ENCODE data around the gene TRPC4AP.

Gene TRPC4AP

DNA sequence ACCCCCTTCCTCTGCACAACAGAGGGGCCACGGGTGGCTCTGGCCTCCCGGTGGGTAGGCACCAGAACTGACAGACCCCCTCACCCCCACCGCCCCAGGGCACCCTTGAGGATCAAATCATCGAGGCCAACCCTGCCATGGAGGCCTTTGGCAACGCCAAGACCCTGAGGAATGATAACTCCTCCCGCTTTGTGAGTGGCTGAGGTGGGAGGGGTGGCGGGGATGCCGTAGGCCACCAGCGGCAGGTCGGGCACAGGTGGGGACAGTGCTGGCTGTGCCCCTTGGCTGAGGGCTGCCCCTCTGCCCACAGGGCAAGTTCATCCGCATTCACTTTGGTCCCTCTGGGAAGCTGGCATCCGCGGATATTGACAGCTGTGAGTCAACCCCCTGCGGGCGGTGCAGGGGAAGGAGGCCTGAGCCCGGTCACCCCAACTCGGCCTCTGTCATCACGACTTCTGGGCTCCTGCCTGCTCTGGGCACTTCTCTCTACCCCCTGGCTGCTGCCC is 107.8 kb downstream of the TRPC4AP start:
- no peak for DNase-seq

DNA sequence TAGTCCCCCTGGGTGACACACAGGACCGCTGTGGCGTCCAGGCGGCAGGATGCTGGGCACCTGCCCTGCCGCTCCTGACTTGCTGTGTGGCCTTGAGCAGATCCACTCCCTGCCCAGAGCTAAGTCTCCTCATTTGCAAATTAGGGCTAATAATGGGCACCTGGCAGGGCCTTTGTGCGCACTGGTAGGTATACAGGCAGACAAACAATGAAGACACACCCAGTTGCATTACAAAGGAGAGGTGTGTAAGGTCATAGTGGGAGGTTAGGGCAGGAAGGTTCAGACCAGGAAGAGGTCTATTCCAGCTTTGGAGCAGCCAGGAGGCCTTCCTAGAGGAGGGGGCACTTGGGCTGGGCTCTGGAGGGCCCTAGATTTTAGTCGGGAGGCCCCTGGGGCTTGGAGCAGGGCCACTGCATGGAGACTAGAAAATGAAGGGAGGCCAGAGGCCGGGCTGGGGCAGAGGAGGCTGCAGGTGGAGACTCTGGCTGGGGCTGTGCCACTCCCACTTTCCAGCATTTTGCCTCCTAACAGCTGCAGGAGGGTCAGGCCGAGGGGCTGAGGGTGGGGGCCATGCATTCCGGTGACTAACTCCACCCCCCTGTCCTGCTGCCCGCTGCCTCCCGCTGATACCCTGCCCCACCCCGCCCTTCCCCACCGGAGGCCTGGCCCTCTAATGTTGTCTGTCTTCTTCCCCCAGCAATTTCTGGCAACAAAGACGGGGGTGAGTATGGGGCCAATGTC is 108.4 kb downstream of the TRPC4AP start:
- no peak for DNase-seq

GRCh38 chr20:34983089-34983820 is 109.4 kb downstream of the TRPC4AP start:
- no peak for DNase-seq

DNA sequence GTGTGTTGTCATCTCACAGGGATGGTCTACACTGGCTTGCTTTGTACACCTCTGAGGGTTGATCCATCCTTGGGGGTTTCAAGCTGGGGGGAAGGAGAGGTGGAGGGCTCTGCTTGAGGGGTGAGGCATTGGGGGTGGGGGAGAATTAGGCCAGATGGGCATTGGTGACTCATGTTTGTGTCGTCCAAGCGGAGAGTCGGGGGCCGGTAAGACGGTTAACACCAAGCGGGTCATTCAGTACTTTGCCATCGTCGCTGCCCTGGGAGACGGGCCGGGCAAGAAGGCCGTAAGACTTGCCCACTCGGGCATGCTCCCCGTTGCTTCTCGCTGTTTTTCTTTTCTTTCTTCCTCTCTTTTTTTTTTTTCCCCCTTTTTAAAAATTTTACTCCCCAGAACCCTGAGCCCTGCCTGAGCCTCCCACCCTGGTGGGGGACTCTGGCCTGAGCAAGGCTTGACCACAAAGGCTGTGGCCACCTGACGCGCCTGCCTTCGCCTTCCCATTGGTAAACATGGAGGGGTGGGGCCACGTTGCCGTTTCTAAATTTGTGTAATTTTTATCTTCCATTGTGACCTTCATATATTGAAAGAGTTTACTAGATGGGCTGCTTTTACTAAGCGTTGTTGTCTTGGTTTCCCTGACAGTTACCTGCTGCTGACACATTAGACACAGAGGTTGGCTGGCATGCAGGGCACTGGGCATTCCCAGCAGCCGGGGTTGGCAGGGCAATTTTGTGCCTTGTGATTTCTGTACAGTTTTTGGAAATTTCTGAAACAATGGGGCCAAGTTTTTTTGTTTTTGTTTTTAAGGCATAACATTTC is 110.1 kb downstream of the TRPC4AP start:
- DNase-seq, result no peak

DNA sequence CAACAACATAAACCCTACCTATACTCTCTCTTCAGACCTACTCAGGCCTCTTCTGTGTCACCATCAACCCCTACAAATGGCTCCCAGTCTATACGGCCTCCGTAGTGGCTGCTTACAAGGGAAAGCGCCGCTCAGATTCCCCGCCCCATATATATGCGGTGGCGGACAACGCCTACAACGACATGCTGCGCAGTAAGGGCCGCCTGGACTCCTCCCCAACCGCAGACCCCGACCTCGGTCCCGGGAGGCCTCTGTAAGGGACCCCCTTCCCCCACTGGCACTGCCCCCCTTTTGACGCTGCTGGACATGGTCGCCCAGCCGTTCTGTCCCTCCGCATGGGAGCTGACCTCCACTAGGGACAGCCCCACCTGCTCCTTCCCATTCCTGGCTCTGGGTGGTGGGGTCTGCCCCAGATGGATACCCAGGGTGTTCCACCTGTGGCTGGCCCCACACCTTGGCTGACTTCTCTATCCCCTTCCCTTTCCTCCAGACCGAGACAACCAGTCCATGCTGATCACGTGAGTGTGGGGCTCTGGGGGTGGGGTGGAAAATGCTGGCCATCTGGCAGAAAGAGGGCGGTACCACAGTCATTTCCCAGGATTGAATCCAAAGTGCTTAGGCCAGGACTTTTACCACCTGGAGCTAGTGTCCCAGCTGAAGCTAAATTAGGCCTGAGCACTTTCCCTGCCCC is 111.9 kb downstream of the TRPC4AP start:
- no peak for DNase-seq

GRCh38 chr20:34979366-34980153 is 113.0 kb downstream of the TRPC4AP start:
- no peak for DNase-seq

DNA sequence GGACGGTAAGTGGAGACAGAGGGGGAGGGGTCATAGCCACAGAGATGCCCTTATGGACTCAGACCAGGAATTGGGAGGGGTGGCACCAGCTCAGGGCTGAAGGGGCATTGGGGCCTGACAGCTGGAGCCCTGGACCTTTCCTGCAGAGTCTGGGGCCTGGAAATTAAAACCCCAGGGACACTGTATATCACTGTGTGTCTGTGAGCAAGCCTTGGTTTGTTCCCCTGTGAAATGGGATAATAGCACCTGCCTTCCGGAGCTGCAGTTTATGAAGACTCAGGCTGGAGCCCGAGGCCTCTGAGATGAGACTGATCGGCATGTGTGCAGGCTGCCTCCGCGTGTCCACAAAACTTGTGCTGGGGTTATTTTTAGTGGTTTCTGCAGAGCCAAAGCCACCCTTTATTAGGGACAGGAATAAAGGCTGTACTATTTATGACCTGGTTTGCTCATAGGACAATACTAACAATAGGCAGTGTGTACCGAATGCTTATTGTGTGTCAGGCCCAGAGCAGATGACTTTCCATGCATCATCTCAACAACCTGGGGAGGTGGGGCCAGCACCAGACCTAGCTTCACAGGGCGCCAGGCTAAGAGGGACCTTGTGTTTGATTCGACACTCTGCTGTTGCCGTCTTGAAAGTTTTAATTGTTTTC is 114.4 kb downstream of the TRPC4AP start:
- DNase-seq, result no peak

DNA sequence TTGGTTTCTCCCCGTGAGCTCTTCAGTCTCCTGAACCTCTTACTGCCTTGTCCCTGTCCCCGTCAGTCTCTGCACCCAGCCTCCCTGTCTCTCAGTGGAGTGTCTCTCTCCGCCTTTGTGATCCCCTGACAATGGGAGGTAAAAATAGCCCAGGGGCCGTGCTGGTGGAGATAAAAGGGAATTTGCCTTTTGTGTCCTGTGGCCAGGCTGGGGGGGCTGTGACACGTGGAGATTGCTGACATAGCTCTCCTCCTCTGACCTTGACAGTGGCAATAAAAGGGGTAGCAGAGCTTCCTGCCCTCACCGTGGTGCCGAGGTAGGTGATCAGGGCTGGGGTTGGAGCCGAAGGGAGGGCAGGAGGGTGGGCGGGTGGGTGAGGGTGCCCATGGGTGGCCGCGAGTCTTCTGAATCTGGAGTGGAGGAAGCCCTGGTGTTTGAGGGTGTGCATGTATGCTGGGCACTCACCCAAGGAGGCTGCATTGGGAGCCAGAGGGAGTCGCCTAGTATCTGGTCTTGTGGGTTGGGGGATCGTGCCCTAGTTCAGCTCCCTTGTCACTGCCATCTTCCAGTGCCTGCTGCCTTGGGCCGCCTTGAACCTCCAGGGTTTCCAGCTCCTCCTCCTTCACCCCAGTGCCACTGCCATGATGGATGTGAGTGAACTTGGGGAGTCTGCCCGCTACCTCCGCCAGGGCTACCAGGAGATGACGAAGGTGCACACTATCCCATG is 115.1 kb downstream of the TRPC4AP start:
- DNase-seq, result no peak

- no peak for DNase-seq
Measured at GRCh38 chr20:34976286-34976685, 116.3 kb downstream of the TRPC4AP start.

DNA sequence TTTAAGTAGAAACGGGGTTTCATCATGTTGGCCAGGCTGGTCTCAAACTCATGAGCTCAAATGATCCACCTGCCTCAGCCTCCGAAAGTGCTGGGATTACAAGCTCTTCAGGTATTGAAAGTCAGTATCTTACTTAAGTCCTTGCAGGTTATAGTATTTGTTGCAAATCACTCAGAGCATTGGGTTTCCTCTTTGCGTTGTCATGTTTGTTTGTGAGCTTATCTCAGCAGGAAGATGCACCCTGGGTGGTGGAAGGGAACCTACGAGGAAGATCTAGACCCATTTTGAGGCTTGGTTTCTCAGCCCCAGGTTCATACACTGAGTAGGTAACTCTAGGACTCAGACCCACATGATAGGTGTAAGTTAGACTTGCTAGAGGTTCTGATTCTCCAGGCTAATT is 118.4 kb downstream of the TRPC4AP start:
- DNase-seq, result no peak

DNA sequence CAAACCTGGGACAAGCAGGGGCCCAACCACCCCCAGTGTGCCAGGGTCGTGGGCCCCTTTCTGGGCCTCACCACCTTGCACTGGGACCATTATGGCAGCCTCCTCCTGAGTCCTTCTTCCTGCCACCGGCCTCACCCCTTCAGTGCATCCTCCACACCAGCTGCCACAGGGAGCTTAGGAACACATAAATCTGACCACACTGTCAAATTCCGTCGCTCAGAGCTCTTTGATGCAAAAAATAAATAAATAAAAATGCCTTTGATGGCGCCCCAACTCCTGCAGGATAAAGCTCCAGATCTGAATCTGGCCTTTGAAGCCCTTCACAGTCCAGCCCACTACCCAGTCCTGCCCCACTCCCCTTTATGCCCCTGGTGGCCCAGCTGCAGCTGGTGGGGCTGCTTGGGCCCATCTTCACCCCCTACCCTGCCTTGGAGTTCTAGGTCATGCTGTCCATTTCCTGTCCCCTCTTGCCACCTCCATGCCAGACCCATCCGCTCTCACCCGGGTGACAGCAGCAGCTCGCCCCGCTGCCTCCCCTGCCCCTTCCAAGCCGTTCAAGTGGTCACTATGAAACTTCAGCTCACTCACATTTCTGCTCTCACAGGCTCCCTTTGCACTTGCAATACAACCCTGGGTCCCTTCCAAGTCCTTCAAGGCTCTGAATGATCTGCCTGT is 120.9 kb downstream of the TRPC4AP start:
- no peak for DNase-seq

DNA sequence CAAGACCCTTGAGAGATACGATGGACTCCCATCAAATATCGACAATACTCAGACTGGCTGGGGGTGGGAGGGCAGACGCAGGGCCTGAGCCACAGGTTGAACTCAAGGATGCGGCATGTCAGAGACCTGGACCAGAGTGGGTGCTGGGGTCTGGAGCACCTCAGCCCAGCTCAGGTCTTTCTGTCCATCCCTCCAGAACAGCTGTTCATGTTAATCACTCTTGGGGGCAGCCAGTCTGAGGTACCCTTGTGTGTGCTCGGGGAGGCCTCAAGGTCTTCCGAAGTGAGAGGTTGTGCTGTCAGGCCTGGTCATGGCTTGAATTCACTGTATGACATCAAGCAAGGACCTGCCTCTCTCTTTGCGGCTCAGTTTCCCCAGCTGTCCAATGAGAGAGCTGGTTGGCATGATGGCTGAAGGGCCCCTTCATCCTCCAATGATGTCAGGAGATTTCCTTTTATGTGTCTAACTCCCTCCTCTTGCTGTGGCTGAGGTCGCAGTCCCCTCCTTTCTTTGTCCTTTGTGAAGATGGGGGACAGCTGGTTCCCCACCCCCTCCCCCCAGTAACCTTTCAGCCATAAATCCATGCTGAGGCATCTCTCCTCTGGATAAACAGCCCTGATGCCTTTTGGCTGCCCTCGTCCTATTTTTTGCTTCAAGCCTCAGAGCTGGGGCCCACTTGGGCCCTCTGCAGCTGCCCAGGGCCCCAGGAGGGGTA is 121.6 kb downstream of the TRPC4AP start:
- DNase-seq, result no peak

DNA sequence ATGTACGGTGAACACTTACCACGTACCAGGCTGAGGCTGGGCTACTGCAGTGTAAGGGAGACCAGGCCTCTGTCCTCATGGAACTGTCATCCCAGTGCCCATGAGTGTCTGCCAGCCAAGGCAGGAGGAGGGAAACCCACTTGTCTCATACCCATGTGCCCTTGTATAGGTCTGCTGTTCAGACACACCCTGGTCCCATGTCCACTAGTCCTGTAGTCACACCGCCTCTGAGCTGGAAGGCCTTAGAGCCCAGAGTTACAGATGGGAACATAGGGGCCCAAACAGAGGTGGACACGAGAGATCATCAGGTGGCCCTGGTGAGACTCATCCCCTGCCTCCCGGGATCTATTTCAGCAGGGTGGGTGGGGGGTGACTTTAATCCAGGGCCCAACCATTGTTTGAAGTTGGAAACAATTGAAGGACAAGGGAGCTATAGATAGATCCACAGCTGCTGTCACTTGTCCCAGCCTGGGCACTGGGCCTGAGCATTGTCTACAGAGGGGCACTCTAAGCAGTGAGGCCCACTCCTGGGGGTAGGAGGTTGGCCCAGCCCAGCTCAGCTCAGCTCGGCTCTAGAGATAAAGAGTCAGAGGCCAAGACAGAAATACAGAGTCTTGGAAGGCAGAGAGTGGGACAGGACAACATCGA is 122.3 kb downstream of the TRPC4AP start:
- no peak for DNase-seq

DNA sequence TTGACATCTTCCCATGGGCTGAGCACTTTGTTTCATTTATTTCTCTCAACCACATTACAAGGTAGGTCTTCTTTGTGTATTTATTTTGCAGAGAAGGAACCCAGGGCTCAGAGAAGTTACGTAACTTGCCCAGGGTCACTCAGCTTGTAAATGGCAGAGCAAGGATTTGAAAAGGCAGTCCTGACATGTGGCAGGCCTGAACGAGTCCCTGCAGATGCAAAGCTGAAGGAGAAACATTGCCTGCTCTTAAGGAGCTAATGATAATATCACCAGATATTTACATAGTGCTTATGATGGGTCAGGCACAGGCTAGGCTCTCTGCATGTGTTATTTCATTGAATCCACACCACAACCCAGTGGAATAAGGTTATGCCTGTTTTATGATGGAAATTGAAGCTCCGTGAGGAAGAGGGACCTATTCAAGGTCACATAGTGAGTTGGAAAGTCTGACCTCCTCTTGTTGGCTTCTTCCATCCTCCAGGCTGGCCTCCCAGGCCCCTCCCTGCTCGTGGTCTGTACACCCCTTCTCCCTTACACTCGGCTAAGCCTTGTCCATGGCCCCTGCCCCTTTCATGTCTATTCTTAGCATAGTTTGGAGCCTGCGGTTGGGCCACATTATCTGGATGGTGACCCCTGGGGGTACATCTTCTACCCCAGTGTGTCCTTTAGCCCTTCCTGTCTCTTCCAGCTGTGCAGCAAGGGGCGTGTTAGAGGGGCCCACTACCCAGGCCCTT is 124.4 kb downstream of the TRPC4AP start:
- no peak for DNase-seq

- no peak for DNase-seq
Measured at GRCh38 chr20:34967421-34967820, 125.2 kb downstream of the TRPC4AP start.

GRCh38 chr20:34965051-34965450 is 127.6 kb downstream of the TRPC4AP start:
- no peak for DNase-seq

GRCh38 chr20:34964486-34964885 is 128.1 kb downstream of the TRPC4AP start:
- no peak for DNase-seq

Data from Kasumi-1 (cell line).